HEK293T (cell line): ENCODE measurements around the gene JMJD6.

Experiments
- ELF4 ChIP-seq: fragments of 450-650 bp; IDR thresholded peaks from 2 replicates; pipeline ENCODE4 v1.6.1; 2017; ENCODE audit warnings: antibody characterized with exemption
- FOXA1 ChIP-seq: fragments of 450-650 bp; IDR thresholded peaks from 2 replicates; pipeline ENCODE4 v1.6.1; 2016; ENCODE audit warnings: mild to moderate bottlenecking

DNA sequence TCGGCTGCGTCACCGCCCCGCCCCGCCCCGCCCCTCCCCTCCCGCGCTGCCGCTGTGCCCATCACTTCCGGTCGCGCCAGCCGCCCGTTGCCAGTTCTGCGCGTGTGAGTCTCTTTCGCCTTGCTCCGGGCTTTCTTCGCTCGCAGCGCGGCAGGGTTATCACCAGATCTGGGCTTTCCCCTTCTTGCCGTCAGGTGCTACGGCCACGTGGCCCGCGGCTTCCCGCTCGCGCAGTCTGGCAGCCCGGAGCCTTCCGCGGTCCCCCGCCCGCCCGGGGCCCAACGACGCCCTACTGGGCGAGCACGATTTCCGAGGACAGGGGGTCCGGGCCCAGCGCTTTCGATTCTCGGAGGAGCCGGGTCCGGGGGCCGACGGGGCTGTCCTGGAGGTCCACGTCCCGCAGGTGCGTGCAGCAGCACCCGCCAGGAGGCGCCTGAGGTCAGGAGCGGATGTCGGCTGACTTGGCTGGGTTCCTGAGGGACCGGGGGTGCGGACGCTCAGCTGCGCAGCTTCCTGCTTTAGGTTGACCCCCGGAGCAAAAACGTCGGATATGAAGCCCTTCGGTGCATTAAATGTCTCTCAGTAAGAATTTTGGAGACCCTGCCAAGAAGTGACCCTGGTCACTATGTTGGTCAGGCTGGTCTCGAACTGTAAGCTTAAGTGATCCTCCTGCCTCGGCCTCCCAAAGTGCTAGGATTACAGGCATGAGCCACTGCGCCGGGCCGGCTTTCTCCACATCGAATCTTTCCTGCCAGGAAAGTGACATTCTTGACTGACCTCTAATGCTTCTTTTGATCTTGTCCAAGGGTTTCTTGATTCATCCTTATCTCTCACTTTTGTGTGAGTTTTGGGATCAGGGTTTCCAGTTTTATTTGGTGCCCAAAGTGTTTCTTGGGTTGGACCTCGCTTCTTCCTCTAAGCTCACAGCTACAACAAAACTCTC lies 641 bp upstream of the JMJD6 start, which contains the start of gene METTL23:
- no peak for TF ChIP-seq FOXA1
- TF ChIP-seq ELF4: no peak
